GM18498 (cell line): ENCODE results near the gene TEX36.
A peak's percentile ranks its signal among the peaks of the same experiment; 100 is the strongest.
"Not testable (repeated sequence)": the region's sequence is repeated elsewhere in the genome, so short reads cannot be mapped to it uniquely, and the experiment has no call there.

Experiments used
- ATAC-seq: cut with Tn5 transposase; IDR thresholded peaks from one replicate; pipeline ENCODE4 v1.9.1; 2021; ENCODE audit warnings: mild to moderate bottlenecking, moderate library complexity; ENCODE audit not compliant: unreplicated experiment

Gene TEX36

DNA sequence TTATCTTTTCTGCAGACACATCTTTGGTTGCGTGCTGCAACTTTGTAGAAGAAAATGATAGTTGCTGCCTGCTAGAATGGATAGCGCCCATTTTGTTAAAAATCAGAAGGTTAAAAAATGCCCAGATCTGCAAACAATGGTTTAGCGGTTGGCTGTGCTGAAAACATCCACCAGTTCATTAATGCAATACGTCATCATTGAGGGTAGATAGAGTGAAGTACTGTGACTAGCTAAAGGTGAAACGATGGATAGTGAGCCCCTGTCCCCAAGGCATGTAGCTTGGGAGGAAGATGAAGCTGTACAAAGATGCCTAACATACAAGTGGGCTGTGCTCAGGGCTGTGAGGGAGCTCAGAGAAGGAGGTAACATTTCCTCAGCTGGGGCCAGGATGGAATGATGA, 48.4 kb downstream of the TEX36 start:
- no peak for ATAC-seq

DNA sequence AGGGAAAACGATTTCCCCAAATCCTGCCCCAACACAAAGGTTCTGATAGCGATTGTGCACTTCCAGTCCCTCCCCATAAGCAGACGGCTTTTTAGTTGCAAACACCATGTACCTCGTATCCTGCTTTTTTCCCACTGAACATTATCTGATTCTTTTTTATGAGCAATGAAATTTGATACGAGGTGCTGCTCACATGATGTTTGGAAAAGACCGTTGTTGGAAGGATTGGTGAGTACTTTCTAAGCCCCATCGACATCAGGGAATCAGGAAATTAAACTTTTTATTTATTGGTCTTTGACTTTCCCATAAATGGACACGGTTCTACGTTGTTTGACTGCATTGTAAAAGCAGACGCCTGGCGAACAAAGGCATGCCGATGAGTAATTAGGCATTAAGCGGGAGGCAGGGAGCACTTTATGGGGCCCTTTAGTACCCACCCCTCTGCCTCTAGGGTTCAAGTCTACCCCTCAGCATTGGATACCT, 49.4 kb downstream of the TEX36 start:
- no peak for ATAC-seq

DNA sequence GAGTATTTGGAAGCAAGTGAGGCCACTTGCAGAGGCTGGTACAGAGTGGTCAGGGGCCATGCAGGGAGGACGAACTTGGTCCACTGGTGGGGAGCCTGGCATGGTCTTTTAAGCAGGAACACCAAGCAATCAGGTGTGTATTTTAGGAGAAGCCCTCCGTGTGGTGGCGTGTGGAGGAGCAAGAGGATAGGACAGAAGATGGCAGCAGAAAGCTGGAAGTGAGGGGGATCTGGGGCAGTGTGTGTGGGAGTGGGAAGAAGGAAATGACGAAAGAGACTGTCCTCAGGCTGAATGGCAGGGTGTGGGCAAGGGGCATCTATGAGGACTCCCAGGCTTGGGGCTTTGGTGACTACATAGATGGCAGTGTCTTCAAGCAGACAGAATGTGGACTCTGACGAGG, 51.2 kb downstream of the TEX36 start:
- ATAC-seq: no peak

DNA sequence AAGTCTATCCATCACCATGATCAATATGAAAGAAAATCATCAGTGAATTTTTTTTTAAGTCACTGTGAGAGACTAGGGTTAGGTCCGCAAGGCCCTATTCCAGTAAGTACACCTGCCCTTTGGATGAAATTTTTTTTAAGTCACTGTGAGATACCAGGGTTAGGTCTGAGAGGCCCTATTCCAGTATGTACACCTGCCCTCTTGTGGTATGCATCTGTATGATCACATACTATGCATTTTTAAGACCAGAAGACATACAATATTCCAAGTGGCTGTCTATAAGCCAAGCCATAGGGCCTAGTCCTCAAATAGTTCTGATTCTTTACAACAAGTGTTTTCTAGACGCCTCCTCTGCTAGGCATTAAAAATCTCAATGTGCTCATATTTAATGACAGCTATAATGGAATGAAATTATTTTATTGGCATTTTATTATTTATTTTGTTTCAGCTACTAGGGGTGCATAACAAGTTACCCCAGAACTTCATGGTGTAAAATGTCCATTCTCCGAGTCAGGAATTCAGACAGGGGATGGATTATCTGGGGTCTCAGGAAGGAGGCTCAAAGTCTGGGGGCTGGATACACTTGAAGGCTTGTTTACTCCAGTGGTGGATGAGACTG, 53.1 kb downstream of the TEX36 start:
- peak; percentile 64 for ATAC-seq

DNA sequence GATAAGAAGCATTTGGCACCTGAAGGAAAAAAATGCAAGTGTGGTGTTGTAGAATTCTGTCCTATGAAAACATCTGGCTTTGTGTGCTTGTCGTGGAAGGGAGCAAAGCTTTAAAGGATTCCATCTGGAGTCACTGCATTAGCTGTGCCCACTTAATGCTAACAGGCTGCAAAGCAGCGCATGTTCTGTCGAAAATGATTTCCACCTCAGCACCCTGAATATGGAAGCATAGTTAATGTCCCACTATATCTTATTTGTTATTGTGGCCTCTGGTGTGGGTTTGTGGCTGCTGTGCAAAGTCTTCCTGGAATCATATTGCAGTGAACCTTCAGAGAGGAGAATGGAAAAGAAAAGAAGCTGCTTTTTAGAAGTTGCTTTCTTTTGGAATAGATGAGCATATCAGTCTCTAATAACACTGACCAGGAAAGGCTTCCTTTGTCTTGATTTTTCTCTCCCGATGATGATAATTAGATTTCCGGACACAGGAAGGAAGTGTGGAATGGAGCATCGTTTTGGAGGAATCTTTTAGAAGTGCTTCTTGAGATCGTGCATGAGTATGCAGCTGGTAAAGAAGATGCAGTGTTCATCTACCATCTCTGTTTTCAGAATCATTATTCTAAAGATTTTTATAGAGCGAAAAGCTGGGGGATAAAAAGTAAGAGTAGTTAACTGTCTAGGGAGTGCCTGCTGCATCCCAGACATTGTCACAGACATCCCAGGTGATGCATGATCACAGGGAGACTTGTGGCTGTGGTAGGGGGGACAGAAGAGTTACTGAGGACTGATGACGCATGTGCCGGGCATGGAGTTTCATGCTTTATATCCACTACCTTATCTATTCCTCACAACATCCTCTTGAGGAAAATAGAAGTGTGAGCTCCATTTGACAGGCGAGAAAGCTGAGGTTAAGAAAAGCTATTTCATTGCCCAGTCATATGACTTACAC, 54.6 kb downstream of the TEX36 start:
- ATAC-seq: no peak

DNA sequence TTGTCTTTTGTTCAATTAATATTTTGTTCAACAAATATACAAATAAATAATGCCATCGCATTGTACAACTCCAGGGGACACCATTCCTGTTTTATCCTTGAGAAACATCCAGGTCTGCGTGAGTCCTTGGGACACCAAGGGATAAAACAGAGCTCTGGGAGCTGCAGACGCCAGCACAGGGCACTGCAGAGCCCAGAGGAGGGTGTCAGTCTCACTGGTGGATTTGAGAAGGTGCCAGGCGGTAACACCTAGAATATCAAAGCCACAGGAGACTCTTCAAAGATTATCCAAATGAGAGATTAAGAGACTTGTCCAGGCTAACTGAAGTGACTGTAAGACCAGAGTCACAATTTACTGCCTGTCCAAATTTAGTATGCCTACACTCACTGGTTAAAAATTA, 55.3 kb downstream of the TEX36 start:
- ATAC-seq: no peak

DNA sequence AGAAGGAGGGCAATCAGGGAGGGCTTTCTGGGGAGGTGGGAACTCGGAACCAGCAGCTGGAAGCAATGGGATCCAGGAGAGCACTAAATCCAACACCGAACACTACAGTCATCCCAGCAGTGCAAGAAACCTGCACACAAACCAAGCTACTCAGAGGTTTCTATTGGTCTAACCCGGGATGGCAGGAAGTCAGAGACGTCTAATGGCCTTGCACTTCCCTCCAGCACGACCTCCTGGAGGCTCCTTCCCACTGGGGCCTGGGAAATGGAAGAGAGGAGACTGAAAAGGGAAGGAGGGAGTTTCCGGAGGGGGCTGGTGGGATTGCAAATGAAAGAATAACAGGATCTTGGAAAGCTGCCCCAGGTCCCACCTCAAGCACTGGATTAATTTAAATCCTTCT, 56.3 kb downstream of the TEX36 start:
- no peak for ATAC-seq

DNA sequence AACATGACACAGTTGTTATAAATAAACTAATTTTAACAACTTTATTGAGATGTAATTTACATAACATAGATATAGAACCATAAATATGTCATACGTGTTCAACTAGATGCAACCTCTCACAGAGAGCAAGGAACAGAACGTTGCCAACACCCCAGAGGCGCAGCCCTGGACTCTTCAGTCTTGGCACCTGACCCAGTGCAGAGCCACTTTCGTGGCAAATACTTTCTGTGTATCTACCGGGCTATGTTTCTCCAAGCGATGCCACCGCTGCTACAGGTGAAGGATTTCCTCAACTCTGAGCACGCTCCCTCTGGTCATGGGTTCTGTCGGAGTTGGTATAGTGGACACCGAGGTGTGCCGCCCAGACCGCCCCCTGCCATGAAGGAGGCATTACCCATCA, 57.4 kb downstream of the TEX36 start:
- ATAC-seq: no peak

DNA sequence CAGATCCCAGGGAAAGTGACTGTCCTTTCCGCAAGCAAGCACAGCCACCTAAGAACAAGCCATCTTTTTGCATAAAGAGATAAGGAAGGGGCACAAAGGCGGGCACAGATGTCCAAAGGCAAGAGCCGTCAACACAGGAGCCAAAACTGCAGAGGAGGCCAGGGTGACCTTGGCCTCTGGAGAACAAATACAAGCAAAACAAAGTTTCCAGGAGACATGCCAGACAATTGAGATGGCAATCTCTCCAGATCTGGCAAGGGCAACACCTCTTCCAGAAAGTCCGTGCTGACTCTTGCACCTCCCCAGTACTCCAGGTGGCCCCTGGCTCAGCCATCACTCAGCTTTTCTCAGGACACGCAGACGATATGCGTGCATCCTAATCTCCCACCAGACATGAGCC, 58.2 kb downstream of the TEX36 start:
- ATAC-seq: no peak

DNA sequence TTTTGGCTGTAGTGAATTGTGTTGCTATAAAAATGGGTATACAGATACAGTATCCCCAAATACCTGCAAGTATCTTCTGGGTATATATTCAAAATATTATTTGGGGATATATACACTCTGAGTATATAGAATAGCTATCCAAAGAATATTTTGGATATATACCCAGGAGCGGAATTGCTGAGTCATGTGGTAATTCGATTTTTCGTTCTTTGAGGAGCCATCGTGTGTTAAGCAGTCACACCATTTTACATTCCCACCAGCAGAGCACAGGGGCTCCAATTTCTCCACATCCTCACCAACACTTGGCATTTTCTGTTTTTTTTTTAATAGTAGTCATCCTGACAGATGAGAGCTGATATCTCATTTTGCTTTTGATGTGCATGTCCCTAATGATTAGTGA, 61.9 kb downstream of the TEX36 start:
- no peak for ATAC-seq

DNA sequence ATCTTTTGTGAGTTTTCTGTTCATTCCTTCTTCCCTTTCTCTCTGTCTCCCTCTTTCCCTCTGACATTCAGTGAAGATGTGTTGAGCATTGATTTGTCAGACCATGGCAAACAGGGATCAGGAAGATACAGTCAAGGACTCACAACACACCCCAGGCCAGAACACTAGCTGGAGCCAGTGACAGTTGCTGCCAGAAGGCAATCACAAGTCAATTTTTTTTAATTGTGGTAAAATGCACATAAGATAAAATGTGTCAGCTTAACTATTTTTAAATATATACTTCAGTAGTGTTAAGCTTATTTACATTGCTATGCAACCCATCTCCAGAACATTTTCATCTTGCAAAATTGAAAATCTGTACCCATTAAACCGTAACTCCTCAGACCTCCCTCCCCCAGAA, 62.6 kb downstream of the TEX36 start:
- no peak for ATAC-seq

DNA sequence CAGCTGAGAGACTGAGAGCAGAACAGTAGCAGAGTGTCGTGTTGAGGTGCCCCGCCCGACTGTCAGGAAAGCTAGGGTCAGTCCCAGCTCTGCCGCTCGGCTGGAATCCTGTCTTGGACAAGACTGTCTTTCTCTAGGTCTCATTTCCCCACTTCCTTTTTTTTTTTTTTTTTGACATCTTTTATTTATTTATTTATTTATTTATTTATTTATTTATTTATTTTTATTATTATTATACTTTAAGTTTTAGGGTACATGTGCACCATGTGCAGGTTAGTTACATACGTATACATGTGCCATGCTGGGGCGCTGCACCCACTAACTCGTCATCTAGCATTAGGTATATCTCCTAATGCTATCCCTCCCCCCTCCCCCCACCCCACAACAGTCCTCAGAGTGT, 69.9 kb downstream of the TEX36 start:
- not testable (repeated sequence) for ATAC-seq

DNA sequence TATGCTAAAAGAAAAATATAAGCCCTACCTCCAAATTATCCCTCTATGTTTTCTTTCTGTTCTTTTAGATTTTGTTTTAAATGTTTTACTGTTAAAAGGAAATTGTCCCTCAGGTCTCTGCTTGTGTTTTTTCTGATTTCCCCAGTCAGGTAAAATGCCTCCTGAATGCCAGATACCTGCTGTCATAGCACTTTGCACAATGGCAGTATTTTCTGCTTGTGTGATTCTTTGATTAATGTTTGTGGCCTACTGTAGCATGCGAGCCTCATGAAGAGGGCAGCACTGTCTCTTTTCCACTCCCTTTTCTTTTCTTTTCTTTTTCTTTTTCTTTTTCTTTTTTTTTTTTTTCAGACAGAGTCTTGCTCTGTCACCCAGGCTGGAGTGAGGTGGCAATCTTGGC, 71.2 kb downstream of the TEX36 start:
- ATAC-seq: no peak

DNA sequence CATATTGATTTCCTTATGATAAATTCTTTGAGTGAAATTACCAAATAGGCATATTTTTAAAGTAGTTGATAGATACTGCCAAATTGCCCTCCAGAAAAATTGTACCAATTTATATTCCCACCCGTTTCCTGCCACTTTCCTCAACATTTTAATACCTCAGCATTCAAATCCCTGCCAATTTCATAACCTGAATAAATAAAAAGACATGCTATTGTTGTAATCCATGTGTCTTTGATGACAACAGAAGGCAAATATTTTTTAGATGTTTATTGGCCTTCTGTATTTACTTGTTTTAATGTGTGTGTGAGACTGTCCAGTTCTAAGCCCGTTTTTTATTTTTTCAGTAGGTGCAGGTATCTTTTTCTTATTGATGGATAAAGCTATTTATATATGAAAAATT, 71.7 kb downstream of the TEX36 start:
- no peak for ATAC-seq

DNA sequence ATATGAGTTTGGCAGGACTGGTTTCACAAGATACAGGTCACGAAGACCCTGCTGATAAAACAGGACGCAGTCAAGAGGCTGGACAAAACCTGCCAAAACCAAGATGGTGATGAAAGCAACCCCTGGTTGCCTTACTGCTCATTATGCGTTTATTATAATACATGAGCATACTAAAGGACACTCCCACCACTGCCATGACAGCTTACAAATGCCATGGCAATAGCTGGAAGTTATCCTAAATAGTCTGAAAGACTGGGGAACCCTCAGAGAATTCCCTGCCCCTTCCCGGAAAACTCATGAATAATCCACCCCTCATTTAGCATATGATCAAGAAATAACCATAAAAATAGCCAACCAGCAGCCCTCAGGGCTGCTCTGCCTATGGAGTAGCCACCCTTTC, 73.1 kb downstream of the TEX36 start:
- no peak for ATAC-seq

DNA sequence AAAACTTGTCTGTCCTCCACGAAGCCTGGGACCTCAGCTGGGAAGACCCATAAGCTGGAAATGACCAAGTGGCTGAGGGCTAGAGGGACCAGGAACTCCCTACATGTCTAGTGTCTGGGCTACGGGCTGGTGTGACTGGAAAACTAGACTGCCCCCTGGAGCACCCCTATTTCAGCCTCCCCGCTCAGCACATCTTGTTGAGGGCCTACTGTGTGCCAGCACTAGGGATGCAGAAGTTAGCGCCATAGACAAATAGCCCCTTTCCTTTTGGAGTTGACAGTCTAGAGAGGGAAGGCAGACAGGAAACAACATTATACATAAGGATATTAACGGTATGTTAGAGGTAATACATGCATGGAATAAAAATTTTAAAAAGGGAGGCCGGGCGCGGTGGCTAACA, 74.5 kb downstream of the TEX36 start:
- ATAC-seq: no peak

DNA sequence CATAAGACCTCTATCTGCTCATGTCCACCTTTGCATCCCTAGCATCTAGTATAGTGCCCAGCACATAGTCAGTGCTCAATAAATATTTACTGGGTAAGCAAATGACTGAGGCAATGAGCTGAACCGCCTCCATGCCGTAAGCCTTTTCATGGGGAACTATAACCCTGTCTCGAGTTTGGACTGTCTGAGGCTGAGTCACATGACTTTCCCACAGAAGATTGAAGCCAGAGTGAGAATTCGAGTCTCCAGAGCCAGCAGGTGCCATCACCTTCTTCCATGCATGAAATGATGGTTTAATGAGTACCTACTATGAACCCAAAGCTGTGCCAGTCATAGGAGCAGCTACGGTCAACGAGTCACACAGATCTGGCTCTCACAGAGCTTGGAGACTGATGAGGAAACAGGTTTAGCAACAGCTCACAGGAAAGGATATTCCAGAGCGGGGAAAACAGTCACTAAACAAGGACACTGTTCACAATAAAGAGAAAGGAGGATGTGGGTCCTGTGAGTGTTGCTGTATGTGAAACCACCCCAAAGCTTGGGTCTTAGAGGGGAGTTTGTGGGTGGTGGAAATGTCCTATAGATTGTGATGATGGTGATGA, 75.2 kb downstream of the TEX36 start:
- no peak for ATAC-seq

DNA sequence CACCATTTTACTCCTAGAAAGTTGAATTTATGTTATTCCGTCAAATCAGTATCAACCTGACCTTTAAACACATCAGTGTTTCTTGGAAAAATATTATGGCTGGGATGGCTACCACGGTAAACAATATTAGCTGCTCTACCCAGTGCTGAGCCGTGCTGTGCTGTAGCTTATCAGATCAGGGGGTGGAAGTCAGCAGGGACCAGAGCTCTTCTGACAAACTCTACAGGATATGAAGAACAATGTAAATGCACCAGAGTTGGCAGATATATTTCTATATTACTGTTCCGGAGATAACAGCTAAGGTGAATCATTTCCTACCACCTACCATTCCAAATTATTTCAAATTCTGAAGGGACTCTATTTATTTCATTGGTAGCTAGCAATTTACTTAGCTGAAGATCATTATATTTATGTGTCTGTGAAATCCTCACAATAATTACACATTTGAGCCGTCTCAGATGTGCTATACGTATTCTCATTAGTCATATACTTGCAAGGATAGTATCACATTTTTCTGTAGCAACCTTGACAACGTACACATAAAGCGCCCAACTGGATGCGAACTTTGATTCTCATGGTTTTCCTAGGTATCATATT, 76.5 kb downstream of the TEX36 start:
- ATAC-seq: no peak
